SK-N-SH (cell line): ENCODE data around the gene NEK6. TPM values are rescaled to one million over a fixed set of nuclear protein-coding genes. Genes with fewer than 3 reads are reported as not detected.

Source experiments
- CTCF ChIA-PET: fragments of 300-600, 350-600 bp; formaldehyde crosslinking; extraction: SDS; loops from one replicate; lab custom pipeline; 2021; lab: Yijun Ruan, JAX
- POLR2A ChIA-PET: fragments of 350-600 bp; sonication (Branson Sonifier 250); formaldehyde crosslinking; extraction: SDS; loops from one replicate; lab custom pipeline; 2020; ENCODE audit warnings: antibody characterized with exemption, inconsistent platforms; lab: Yijun Ruan, JAX
- DNase-seq: peaks from one replicate; pipeline ENCODE4 v3.0.0; 2012
- H2AFZ ChIP-seq: fragments of 200-600 bp; sonication (generic); 2 replicates; pipeline ENCODE4 v1.8.1; 2016; ENCODE audit warnings: antibody characterized with exemption, mild to moderate bottlenecking, low read depth
- H3F3A ChIP-seq: fragments of 200-600 bp; sonication (generic); replicated peaks from 2 replicates; pipeline ENCODE3; 2016; ENCODE audit warnings: antibody characterized with exemption, mild to moderate bottlenecking; ENCODE audit not compliant: insufficient read depth
- H3K27ac ChIP-seq, 2 experiments: fragments of 200-500 bp in 1 of 2; fragments of 200-600 bp in 1 of 2; sonication (Bioruptor generic) in 1 of 2; sonication (generic), shearing (Covaris generic) in 1 of 2; 2 replicates each; pipeline versions ENCODE4 v1.5.1 to v1.6.1; 2014 to 2016; ENCODE audit warnings: low read depth in 2 of 2, inconsistent platforms in 1 of 2, low read length in 1 of 2, mild to moderate bottlenecking in 1 of 2, mixed read lengths in 1 of 2
- H3K27me3 ChIP-seq: fragments of 200-600 bp; sonication (generic), shearing (Covaris generic); 2 replicates; pipeline ENCODE4 v1.6.1; 2016; ENCODE audit warnings: mixed run types; ENCODE audit not compliant: insufficient read depth
- H3K36me3 ChIP-seq, 2 experiments: fragments of 200-500 bp in 1 of 2; fragments of 200-600 bp in 1 of 2; sonication (Bioruptor generic) in 1 of 2; sonication (generic) in 1 of 2; replicated peaks in 1 of 2; 2 replicates each; pipeline versions ENCODE3 to v1.5.1; 2014 to 2016; ENCODE audit warnings: low read length in 1 of 2, mild to moderate bottlenecking in 1 of 2; ENCODE audit not compliant: insufficient read depth in 2 of 2, control insufficient read depth in 1 of 2
- H3K4me1 ChIP-seq, 2 experiments: fragments of 200-500 bp in 1 of 2; fragments of 200-600 bp in 1 of 2; sonication (Bioruptor generic) in 1 of 2; sonication (generic), shearing (Covaris generic) in 1 of 2; 2 replicates each; pipeline versions ENCODE4 v1.5.1 to v1.6.1; 2014 to 2016; ENCODE audit warnings: low read depth in 1 of 2, low read length in 1 of 2, mixed run types in 1 of 2; ENCODE audit not compliant: insufficient read depth in 2 of 2, control insufficient read depth in 1 of 2
- H3K4me2 ChIP-seq: fragments of 200-600 bp; sonication (generic), shearing (Covaris generic); 2 replicates; pipeline ENCODE4 v1.6.1; 2017; ENCODE audit warnings: mixed run types
- H3K4me3 ChIP-seq, 2 experiments: fragments of 200-500 bp in 1 of 2; fragments of 200-600 bp in 1 of 2; sonication (Bioruptor generic) in 1 of 2; sonication (generic), shearing (Covaris generic) in 1 of 2; 2 replicates each; pipeline versions ENCODE4 v1.5.1 to v1.8.1; 2014 to 2016; ENCODE audit warnings: low read depth in 2 of 2, inconsistent platforms in 1 of 2, low read length in 1 of 2, mild to moderate bottlenecking in 1 of 2, mixed read lengths in 1 of 2, moderate library complexity in 1 of 2
- H3K79me2 ChIP-seq: fragments of 200-600 bp; sonication (generic); 2 replicates; pipeline ENCODE4 v1.8.1; 2017; ENCODE audit warnings: mild to moderate bottlenecking; ENCODE audit not compliant: insufficient read depth
- H3K9ac ChIP-seq: fragments of 200-600 bp; sonication (generic); 2 replicates; pipeline ENCODE4 v1.6.1; 2017; ENCODE audit warnings: mixed run types
- H3K9me2 ChIP-seq: fragments of 200-600 bp; sonication (generic); 2 replicates; pipeline ENCODE4 v1.6.1; 2017; ENCODE audit warnings: mixed run types
- H3K9me3 ChIP-seq: fragments of 200-600 bp; sonication (generic); 2 replicates; pipeline ENCODE4 v1.6.1; 2017; ENCODE audit warnings: mixed run types, mild to moderate bottlenecking, moderate library complexity
- H4K20me1 ChIP-seq: fragments of 200-600 bp; sonication (generic); 2 replicates; pipeline ENCODE4 v1.6.1; 2017; ENCODE audit warnings: mild to moderate bottlenecking, mixed run types; ENCODE audit not compliant: insufficient read depth
- CHD2 ChIP-seq: fragments of 150-350 bp; IDR thresholded peaks from 2 replicates; pipeline ENCODE4 v1.6.1; 2018; ENCODE audit warnings: low read length; ENCODE audit not compliant: partially characterized antibody
- CTCF ChIP-seq: fragments of 200-600 bp; sonication (generic); IDR thresholded peaks from 2 replicates; pipeline ENCODE4 v1.6.1; 2017; ENCODE audit warnings: antibody characterized with exemption, mild to moderate bottlenecking, moderate library complexity
- ELF1 ChIP-seq: IDR thresholded peaks from 2 replicates; pipeline ENCODE4 v1.4.0; 2012
- EZH2phosphoT487 ChIP-seq: fragments of 200-600 bp; sonication (generic); IDR thresholded peaks from 2 replicates; pipeline ENCODE4 v1.6.1; 2017; ENCODE audit warnings: low read depth, mixed run types, mild to moderate bottlenecking, antibody characterized with exemption, moderate library complexity, borderline replicate concordance
- FOSL2 ChIP-seq: IDR thresholded peaks from 2 replicates; pipeline ENCODE4 v1.4.0; 2012; ENCODE audit warnings: low read depth, mild to moderate bottlenecking, moderate library complexity, borderline replicate concordance
- FOXJ3 ChIP-seq: sonication (generic); formaldehyde crosslinking; IDR thresholded peaks from 2 replicates; pipeline ENCODE4 v1.5.1; 2020; ENCODE audit warnings: mild to moderate bottlenecking, missing genetic modification reagents
- FOXM1 ChIP-seq: IDR thresholded peaks from 2 replicates; pipeline ENCODE4 v1.4.0; 2012; ENCODE audit warnings: low read depth, mild to moderate bottlenecking
- GABPA ChIP-seq: IDR thresholded peaks from 2 replicates; pipeline ENCODE4 v1.4.0; 2012; ENCODE audit warnings: low read depth, mild to moderate bottlenecking
- GATA2 ChIP-seq: sonication (generic); formaldehyde crosslinking; IDR thresholded peaks from 2 replicates; pipeline ENCODE4 v1.5.0; 2020; ENCODE audit warnings: mild to moderate bottlenecking, missing genetic modification reagents
- JUND ChIP-seq: IDR thresholded peaks from 2 replicates; pipeline ENCODE4 v1.4.0; 2012
- MAX ChIP-seq: IDR thresholded peaks from 2 replicates; pipeline ENCODE4 v1.4.0; 2012; ENCODE audit warnings: low read depth
- MEF2A ChIP-seq: IDR thresholded peaks from 2 replicates; pipeline ENCODE4 v1.4.0; 2012; ENCODE audit warnings: low read depth, borderline replicate concordance
- NRF1 ChIP-seq: IDR thresholded peaks from 2 replicates; pipeline ENCODE4 v1.6.1; 2012; ENCODE audit warnings: low read depth, mild to moderate bottlenecking, low read length
- RAD21 ChIP-seq: IDR thresholded peaks from 2 replicates; pipeline ENCODE4 v1.6.1; 2012; ENCODE audit warnings: mild to moderate bottlenecking, low read length
- RCOR1 ChIP-seq: fragments of 150-350 bp; IDR thresholded peaks from 2 replicates; pipeline ENCODE4 v1.6.1; 2017; ENCODE audit warnings: antibody characterized with exemption, low read length
- REST ChIP-seq: IDR thresholded peaks from 2 replicates; pipeline ENCODE4 v1.6.1; 2012; ENCODE audit warnings: mild to moderate bottlenecking, low read depth, low read length, moderate library complexity
- RFX5 ChIP-seq: IDR thresholded peaks from 2 replicates; pipeline ENCODE4 v1.6.1; 2012; ENCODE audit warnings: mild to moderate bottlenecking, improper control_type of control experiment, low read length
- RXRA ChIP-seq: IDR thresholded peaks from 2 replicates; pipeline ENCODE4 v1.4.0; 2012; ENCODE audit warnings: low read depth, mild to moderate bottlenecking, borderline replicate concordance
- YY1 ChIP-seq: IDR thresholded peaks from 2 replicates; pipeline ENCODE4 v1.4.0; 2012; ENCODE audit warnings: low read depth, mild to moderate bottlenecking
- WGBS: methylation state at CpG from one replicate; pipeline ENCODE4 v1.1.6; 2017; ENCODE audit warnings: low lambda C conversion rate; 5-methylcytosine and 5-hydroxymethylcytosine counted together
- polyA plus RNA-seq, 3 experiments: library from polyadenylated mRNA; depleted of rRNA; stranded (reverse); fragments of >200 nt; gene quantifications; 2 replicates each; pipeline ENCODE4 v1.2.3, GENCODE V29; 2012

The NEK6 gene
- polyA plus RNA-seq, 1 of the 3 experiments (the other 2 are of a cell fraction): 89.8 TPM

GRCh38 chr9:124238546-124239140 is 19.1 kb upstream of the NEK6 start:
- Histone ChIP-seq H3K4me2 (no peak overlapping the region), H3K9ac (no peak overlapping the region), H3K9me3 (peaks cover 6% of the 10 kb centered on the region; the same call in 1 of the 2 replicates), H3K4me1 (no peaks in the 10 kb centered on the region), H4K20me1 (no peaks in the 10 kb centered on the region), H3K27ac (no peak overlapping the region), H3F3A (no peaks in the 10 kb centered on the region), H3K9me2 (no peaks in the 10 kb centered on the region), H3K27me3 (no peaks in the 10 kb centered on the region; the same call in 1 of the 2 replicates), H3K4me3 (no peak overlapping the region), H3K36me3 (no peaks in the 10 kb centered on the region), H2AFZ (no peak overlapping the region), H3K79me2 (no peaks in the 10 kb centered on the region)
- 60% methylated on average over 5 of the region's 5 CpGs for WGBS
- ChIA-PET CTCF (no interaction called here), POLR2A (no interaction called here)
- DNase-seq: no peak
- TF ChIP-seq GATA2 (no peak), CHD2 (no peak), FOXJ3 (CRISPR knock-in tag) (no peak), RAD21 (no peak), RCOR1 (no peak), JUND (no peak), MEF2A (no peak)

GRCh38 chr9:124239249-124240073 is 18.3 kb upstream of the NEK6 start:
- H3K27me3 ChIP-seq: no peaks in the 10 kb centered on the region; the same call in 1 of the 2 replicates
- DNase-seq: no peak
- CTCF ChIA-PET: no interaction called here
- TF ChIP-seq EZH2phosphoT487 (no peak), RAD21 (no peak), REST (no peak), RFX5 (no peak), MEF2A (no peak), FOXJ3 (CRISPR knock-in tag) (no peak), RXRA (no peak), CTCF (no peak), FOXM1 (no peak), YY1 (no peak), JUND (no peak), GABPA (no peak), MAX (no peak), NRF1 (no peak), FOSL2 (no peak), ELF1 (no peak)
- TF ChIP-seq, all 33 proteins: peak for 0
- H3K27ac ChIP-seq: no peak overlapping the region
- POLR2A ChIA-PET: no interaction called here
- H2AFZ ChIP-seq: no peak overlapping the region
- no peak overlapping the region for H3K4me2 ChIP-seq
- H4K20me1 ChIP-seq: no peaks in the 10 kb centered on the region
- H3K9me2 ChIP-seq: no peaks in the 10 kb centered on the region
- no peak overlapping the region for H3K9ac ChIP-seq
- peaks cover 6% of the 10 kb centered on the region; the same call in 1 of the 2 replicates for H3K9me3 ChIP-seq
- H3K4me3 ChIP-seq: no peak overlapping the region
- H3K4me1 ChIP-seq: no peaks in the 10 kb centered on the region
- WGBS: 78% methylated on average over 7 of the region's 7 CpGs
- H3F3A ChIP-seq: no peaks in the 10 kb centered on the region
- no peaks in the 10 kb centered on the region for H3K79me2 ChIP-seq
- H3K36me3 ChIP-seq: no peaks in the 10 kb centered on the region
